Bronchial epithelial cell (primary cell): ENCODE data around the gene MAP3K5. TPM values are rescaled to one million over a fixed set of nuclear protein-coding genes. Genes with fewer than 3 reads are reported as not detected.
A peak's percentile ranks its signal among the peaks of the same experiment; 100 is the strongest.

Source experiments
- DNase-seq: peaks from one replicate; pipeline ENCODE4 v3.0.0-alpha.2; 2010; ENCODE audit warnings: low read depth
- FAIRE-seq: peaks from 2 replicates; lab custom pipeline; 2011; peaks lifted over from hg19 to GRCh38; lab: Jason Lieb, UNC
- H3K27me3 ChIP-seq: 2 replicates; pipeline ENCODE4 v1.5.1; 2011; ENCODE audit warnings: low read length; ENCODE audit not compliant: control insufficient read depth, insufficient read depth
- H3K36me3 ChIP-seq: 2 replicates; pipeline ENCODE4 v1.5.1; 2011; ENCODE audit warnings: low read length; ENCODE audit not compliant: control insufficient read depth, insufficient read depth
- H3K4me3 ChIP-seq: 2 replicates; pipeline ENCODE4 v1.5.1; 2011; ENCODE audit warnings: mild to moderate bottlenecking, low read depth, low read length, control low read depth
- CTCF ChIP-seq: IDR thresholded peaks from 2 replicates; pipeline ENCODE4 v1.5.1; 2011; ENCODE audit warnings: mild to moderate bottlenecking, moderate library complexity, low read length, control low read depth, inconsistent platforms; ENCODE audit not compliant: insufficient read depth, severe bottlenecking
- total RNA-seq: library from RNA; depleted of rRNA; stranded (reverse); fragments of >200 nt; gene quantifications from 2 replicates; pipeline ENCODE4 v1.2.1, GENCODE V29; 2014

Gene MAP3K5
- total RNA-seq, 1 donor from 2014 or later = 8.2 TPM

- no peak for TF ChIP-seq CTCF
- Histone ChIP-seq H3K27me3 (no peaks in the 10 kb centered on the region), H3K4me3 (no peak overlapping the region), H3K36me3 (no peaks in the 10 kb centered on the region)
- FAIRE-seq (no peak), DNase-seq (no peak)
Measured at GRCh38 chr6:136659991-136660499, 132.2 kb downstream of the MAP3K5 start.

- Histone ChIP-seq H3K27me3 (no peaks in the 10 kb centered on the region), H3K4me3 (no peak overlapping the region), H3K36me3 (no peaks in the 10 kb centered on the region)
- no peak for TF ChIP-seq CTCF
- no peak for FAIRE-seq
- DNase-seq = no peak
Measured at GRCh38 chr6:136658711-136659110, 133.6 kb downstream of the MAP3K5 start.

GRCh38 chr6:136657666-136658065, 134.6 kb downstream of the MAP3K5 start:
- peak; percentile 18 for FAIRE-seq
- Histone ChIP-seq H3K27me3 (no peaks in the 10 kb centered on the region), H3K36me3 (no peaks in the 10 kb centered on the region), H3K4me3 (no peak overlapping the region)
- DNase-seq = peak; percentile 19
- TF ChIP-seq CTCF = no peak

- no peak for FAIRE-seq
- DNase-seq = no peak
- no peak overlapping the region for H3K4me3 ChIP-seq
- H3K27me3 ChIP-seq = no peaks in the 10 kb centered on the region
- TF ChIP-seq CTCF = no peak
- no peaks in the 10 kb centered on the region for H3K36me3 ChIP-seq
Measured at GRCh38 chr6:136656121-136656520, 136.2 kb downstream of the MAP3K5 start.

- FAIRE-seq = no peak
- no peak for DNase-seq
- no peak overlapping the region for H3K4me3 ChIP-seq
- H3K27me3 ChIP-seq = no peaks in the 10 kb centered on the region
- no peak for TF ChIP-seq CTCF
- H3K36me3 ChIP-seq = no peaks in the 10 kb centered on the region
Measured at GRCh38 chr6:136655239-136656014, 136.8 kb downstream of the MAP3K5 start.

GRCh38 chr6:136654086-136654485, 138.2 kb downstream of the MAP3K5 start:
- no peak for FAIRE-seq
- Histone ChIP-seq H3K36me3 (no peaks in the 10 kb centered on the region), H3K4me3 (no peak overlapping the region), H3K27me3 (no peaks in the 10 kb centered on the region)
- DNase-seq = no peak
- TF ChIP-seq CTCF = no peak
